ENCODE data around the gene MLLT3. TPM values are rescaled to one million over a fixed set of nuclear protein-coding genes. Genes with fewer than 3 reads are reported as not detected.

The MLLT3 gene
- total RNA-seq, 1 experiment from 2014 or later, result 24.2 TPM

- Histone ChIP-seq H3K27me3 (replicated peaks; ENCODE audit: insufficient read depth, low read depth, low read length, poor library complexity) (no peaks in the 10 kb centered on the region), H3K36me3 (ENCODE audit: insufficient read depth, low read length, poor library complexity, severe bottlenecking) (no peaks in the 10 kb centered on the region), H3K27ac (ENCODE audit: low read depth, low read length, poor library complexity, severe bottlenecking) (no peak overlapping the region), H3K4me3 (ENCODE audit: low read depth, low read length, poor library complexity, severe bottlenecking) (no peak overlapping the region), H3K4me1 (ENCODE audit: insufficient read depth, low read length, poor library complexity, severe bottlenecking) (peaks cover 9% of the 10 kb centered on the region), H3K9me3 (ENCODE audit: low read depth, low read length, poor library complexity, severe bottlenecking) (no peaks in the 10 kb centered on the region)
- no TSS peak for BruUV-seq (replicated peaks)
- DNase-seq (ENCODE audit: low spot score), result no peak
- TF ChIP-seq EZH2 (IDR thresholded peaks at IDR 0.05; ENCODE audit: borderline replicate concordance, low read depth, low read length, poor library complexity, severe bottlenecking), result no peak
- no peak for TF ChIP-seq CTCF (conservative IDR thresholded peaks at IDR 0.05; ENCODE audit: low read depth, low read length)
- intact Hi-C loops (cut with micrococcal nuclease; ENCODE audit: unreplicated experiment), result no loop called here
- ChIA-PET POLR2A (ENCODE audit: low non-redundant PET) (no interaction called here), CTCF (no interaction called here)
These were observed 227.3 kb downstream of the MLLT3 start for GRCh38 chr9:20394969-20395368.

GRCh38 chr9:20391208-20391607 is 231.1 kb downstream of the MLLT3 start:
- BruUV-seq (replicated peaks), result no TSS peak
- POLR2A ChIA-PET (ENCODE audit: low non-redundant PET), result no interaction called here
- no peak overlapping the region for H3K4me3 ChIP-seq (ENCODE audit: low read depth, low read length, poor library complexity, severe bottlenecking)
- intact Hi-C loops (cut with micrococcal nuclease; ENCODE audit: unreplicated experiment), result no loop called here
- TF ChIP-seq CTCF (conservative IDR thresholded peaks at IDR 0.05; ENCODE audit: low read depth, low read length) (no peak), EZH2 (IDR thresholded peaks at IDR 0.05; ENCODE audit: borderline replicate concordance, low read depth, low read length, poor library complexity, severe bottlenecking) (no peak)
- no peak overlapping the region for H3K27ac ChIP-seq (ENCODE audit: low read depth, low read length, poor library complexity, severe bottlenecking)
- CTCF ChIA-PET, result no interaction called here
- DNase-seq (ENCODE audit: low spot score), result no peak
- peaks cover 9% of the 10 kb centered on the region for H3K4me1 ChIP-seq (ENCODE audit: insufficient read depth, low read length, poor library complexity, severe bottlenecking)
- no peaks in the 10 kb centered on the region for H3K36me3 ChIP-seq (ENCODE audit: insufficient read depth, low read length, poor library complexity, severe bottlenecking)
- H3K9me3 ChIP-seq (ENCODE audit: low read depth, low read length, poor library complexity, severe bottlenecking), result no peaks in the 10 kb centered on the region
- no peaks in the 10 kb centered on the region for H3K27me3 ChIP-seq (replicated peaks; ENCODE audit: insufficient read depth, low read depth, low read length, poor library complexity)

- ChIA-PET POLR2A (ENCODE audit: low non-redundant PET) (no interaction called here), CTCF (no interaction called here)
- intact Hi-C loops (cut with micrococcal nuclease; ENCODE audit: unreplicated experiment), result no loop called here
- Histone ChIP-seq H3K9me3 (ENCODE audit: low read depth, low read length, poor library complexity, severe bottlenecking) (no peaks in the 10 kb centered on the region), H3K36me3 (ENCODE audit: insufficient read depth, low read length, poor library complexity, severe bottlenecking) (no peaks in the 10 kb centered on the region), H3K4me3 (ENCODE audit: low read depth, low read length, poor library complexity, severe bottlenecking) (no peak overlapping the region), H3K27ac (ENCODE audit: low read depth, low read length, poor library complexity, severe bottlenecking) (no peak overlapping the region), H3K27me3 (replicated peaks; ENCODE audit: insufficient read depth, low read depth, low read length, poor library complexity) (no peaks in the 10 kb centered on the region), H3K4me1 (ENCODE audit: insufficient read depth, low read length, poor library complexity, severe bottlenecking) (peaks cover 8% of the 10 kb centered on the region)
- no peak for DNase-seq (ENCODE audit: low spot score)
- no TSS peak for BruUV-seq (replicated peaks)
- TF ChIP-seq CTCF (conservative IDR thresholded peaks at IDR 0.05; ENCODE audit: low read depth, low read length) (no peak), EZH2 (IDR thresholded peaks at IDR 0.05; ENCODE audit: borderline replicate concordance, low read depth, low read length, poor library complexity, severe bottlenecking) (no peak)
These were observed 231.9 kb downstream of the MLLT3 start for GRCh38 chr9:20390400-20390799.
